Measurements from ENCODE around the gene SUCO. TPM values are rescaled to one million over a fixed set of nuclear protein-coding genes. Genes with fewer than 3 reads are reported as not detected.
A peak's percentile ranks its signal among the peaks of the same experiment; 100 is the strongest.

The SUCO gene
- total and polyA plus RNA-seq, 2 of the 8 experiments (the other 6 are each of a cell fraction or from before 2014, with no cell fraction given), result 8.3 to 35.8 TPM

DNA sequence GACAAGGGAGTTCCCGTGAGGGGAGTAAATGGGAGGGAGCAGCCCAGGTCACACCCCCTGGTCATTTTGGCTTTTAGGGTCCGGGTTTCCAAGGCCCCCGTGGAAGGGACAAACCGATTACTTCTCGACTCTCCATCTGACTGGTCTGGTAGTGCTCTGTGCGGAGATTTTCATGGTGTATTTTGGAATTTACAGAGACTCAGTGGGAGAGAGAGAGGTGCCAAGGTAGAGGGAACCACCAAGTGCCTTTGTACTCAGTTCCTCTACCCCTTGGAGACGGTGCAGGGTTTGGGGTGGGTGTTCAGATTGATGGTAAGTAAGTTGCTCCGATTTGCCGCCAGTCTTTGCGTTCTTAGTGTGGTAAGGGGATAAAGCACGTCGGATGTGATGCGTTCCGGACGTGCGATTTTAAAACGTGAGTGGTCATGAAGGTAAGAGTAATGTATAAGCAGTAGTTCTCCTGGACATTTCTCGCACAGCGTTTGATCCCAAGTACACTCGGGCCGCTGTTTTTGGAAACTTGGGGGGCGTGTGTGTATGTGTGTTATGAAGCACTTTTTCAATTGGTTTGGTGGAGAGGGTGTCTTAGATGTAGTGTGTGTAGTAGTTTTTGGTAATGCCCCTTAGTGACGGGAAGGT, 682 bp downstream of the SUCO start:
- peak overlapping the region; percentile 49; the same call in 1 of the 2 replicates for H3K18ac ChIP-seq (ENCODE audit: extremely low read depth, low read length)
- peak overlapping the region; percentile 90 for H2BK5ac ChIP-seq (ENCODE audit: low read depth, low read length)

More for the DNA sequence above, 682 bp downstream of the SUCO start:
- 1% methylated on average over 23 of the region's 23 CpGs; no CpG with 5 or more reads in 1 of the 2 experiments for WGBS, 2 experiments (ENCODE audit: extremely low coverage in 1 of 2, insufficient coverage in 1 of 2, insufficient read length in 1 of 2, insufficient replicate concordance in 2 of 2, low coverage in 1 of 2, low lambda C conversion rate in 2 of 2, missing lambda C conversion rate in 1 of 2)
- peaks cover 0 to 15% (median 8%) of the 10 kb centered on the region in 4 experiments; a peak in 4 of 7 replicates for H3K4me1 ChIP-seq (replicated peaks in 1 of 4; ENCODE audit: control insufficient read depth in 3 of 4, insufficient read depth in 4 of 4, low read length in 3 of 4)
- no peaks in the 10 kb centered on the region for H3K36me3 ChIP-seq (ENCODE audit: control insufficient read depth in 2 of 4, insufficient read depth in 4 of 4, low read length in 3 of 4)
- H2AFZ ChIP-seq (ENCODE audit: low read length), result no peak overlapping the region
- H3K56ac ChIP-seq (replicated peaks; ENCODE audit: insufficient read length, low read depth, low read length), result peak overlapping the region; percentile 75
- peak overlapping the region; percentile 99 for H4K8ac ChIP-seq (ENCODE audit: extremely low read depth, insufficient read depth, low read length)
- H2BK120ac ChIP-seq (replicated peaks; ENCODE audit: low read depth, low read length), result no peak overlapping the region
- H3K27ac ChIP-seq (ENCODE audit: low read depth, low read length), result peak overlapping the region; percentile 97
- no peaks in the 10 kb centered on the region for H3K9me3 ChIP-seq (ENCODE audit: insufficient read depth in 2 of 2, low read depth in 1 of 2, low read length in 1 of 2)
- H2BK20ac ChIP-seq (ENCODE audit: low read length), result no peak overlapping the region
- peak overlapping the region; percentile 78 for H4K5ac ChIP-seq (ENCODE audit: insufficient read length, low read depth, low read length)
- H2AK5ac ChIP-seq (ENCODE audit: low read depth, low read length), result peak overlapping the region; percentile 67; the same call in 1 of the 2 replicates
- H3K79me2 ChIP-seq (ENCODE audit: control insufficient read depth in 1 of 2, insufficient read depth in 2 of 2, low read length in 2 of 2), result peaks cover 21 to 54% of the 10 kb centered on the region in 2 experiments
- H3K4ac ChIP-seq (replicated peaks; ENCODE audit: insufficient read length, low read depth, low read length), result peak overlapping the region; percentile 65
- POLR2A ChIA-PET (ENCODE audit: partially characterized antibody), result interaction anchor here (1.2 to 1.7 kb wide), 4 partner anchors 9 to 33 kb away, joined by 3 to 10 read pairs (median 4); no protein-coding TSS in a partner anchor
- CTCF ChIA-PET (ENCODE audit: partially characterized antibody), result no interaction called here
- H3K79me1 ChIP-seq (ENCODE audit: low read depth, low read length), result no peaks in the 10 kb centered on the region
- no peaks in the 10 kb centered on the region for H4K20me1 ChIP-seq (replicated peaks in 1 of 2; ENCODE audit: control insufficient read depth in 1 of 2, insufficient read depth in 2 of 2, low read length in 2 of 2)
- H4K91ac ChIP-seq (replicated peaks; ENCODE audit: insufficient read length, low read length), result peak overlapping the region; percentile 25
- peaks cover 13% of the 10 kb centered on the region for H3K23me2 ChIP-seq (ENCODE audit: low read depth, low read length)
- DNase-seq (ENCODE audit: low read depth in 1 of 2, low spot score in 2 of 2), result no peak
- peak overlapping the region; percentile 85; the same call in 1 of the 2 replicates for H2BK12ac ChIP-seq (ENCODE audit: low read depth, low read length)
- H3K27me3 ChIP-seq (replicated peaks in 1 of 4; ENCODE audit: control insufficient read depth in 3 of 4, extremely low read depth in 1 of 4, insufficient read depth in 3 of 4, low read length in 3 of 4), result peaks cover 0 to 1% (median 0%) of the 10 kb centered on the region in 4 experiments; a peak in 1 of 7 replicates
- peak overlapping the region; percentile 94 to 99 (median 97) for H3K9ac ChIP-seq (replicated peaks in 1 of 4; ENCODE audit: extremely low read depth in 1 of 4, low read depth in 3 of 4, low read length in 3 of 4)
- peak overlapping the region; percentile 79 to 90 for H3K4me2 ChIP-seq (ENCODE audit: insufficient read depth in 1 of 2, low read depth in 2 of 2, low read length in 2 of 2)
- peak overlapping the region; percentile 95 to 97 (median 96) for H3K4me3 ChIP-seq (ENCODE audit: extremely low read depth in 1 of 4, insufficient read depth in 2 of 4, low read depth in 3 of 4, low read length in 4 of 4)
- FAIRE-seq, result no peak
- TF ChIP-seq ASH2L (IDR thresholded peaks at IDR 0.05; ENCODE audit: low read length) (peak; percentile 32), SIN3A (conservative IDR thresholded peaks at IDR 0.05 in 1 of 2, IDR thresholded peaks at IDR 0.05 in 1 of 2; ENCODE audit: low read depth in 1 of 2, low read length in 2 of 2) (0 out of 4 replicates have a peak, but pooled peaks of 1 of the 2 experiments have one; percentile 19), JUN (IDR thresholded peaks at IDR 0.05; ENCODE audit: low read depth, low read length) (no peak), POU5F1 (IDR thresholded peaks at IDR 0.05; ENCODE audit: low read depth, low read length) (no peak), KDM4A (IDR thresholded peaks at IDR 0.05; ENCODE audit: low read depth, low read length, severe bottlenecking) (peak; percentile 53)
- no peak overlapping the region; the same call in 1 of the 2 replicates for H2BK15ac ChIP-seq (ENCODE audit: low read length)
- no peak overlapping the region for H3K14ac ChIP-seq (ENCODE audit: insufficient read length)
- H3K23ac ChIP-seq (ENCODE audit: insufficient read length), result no peak overlapping the region
